GM18861 (cell line): ENCODE data around the gene MMP28.

ENCODE experiments used
- ATAC-seq: cut with Tn5 transposase; IDR thresholded peaks from one replicate; pipeline ENCODE4 v1.9.1; 2021; ENCODE audit not compliant: unreplicated experiment

MMP28 gene

DNA sequence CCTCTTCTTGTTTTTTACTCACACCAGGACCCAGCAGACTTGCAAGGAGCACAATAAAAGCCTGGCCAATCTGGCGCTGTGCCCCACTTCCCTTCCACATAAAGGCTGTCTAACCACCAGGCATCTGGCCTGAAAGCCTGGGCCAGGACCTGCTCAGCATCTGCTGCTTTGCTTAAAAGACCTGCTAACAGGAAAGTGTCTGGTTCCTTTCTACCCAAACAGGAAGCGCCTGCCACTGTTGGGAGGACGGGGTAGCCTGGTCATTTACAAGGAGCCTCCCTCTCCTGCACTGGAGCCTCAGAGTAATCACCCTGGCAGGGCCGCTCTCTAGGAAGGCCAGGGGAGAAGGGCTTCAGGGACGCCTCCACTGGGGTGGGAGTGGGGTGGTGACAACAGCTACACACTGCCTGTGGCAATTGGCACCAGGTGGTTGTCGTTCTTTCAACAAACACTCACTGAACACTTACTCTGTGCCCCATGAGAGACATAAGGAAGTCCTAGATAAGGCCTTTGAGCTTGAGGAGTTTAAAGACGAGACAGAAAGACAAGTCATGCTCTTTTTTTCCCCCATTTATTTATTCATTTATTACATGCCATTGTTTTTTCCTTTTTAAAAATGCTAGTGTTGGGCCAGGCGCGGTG, 6.3 kb upstream of the MMP28 start:
- ATAC-seq = no peak

DNA sequence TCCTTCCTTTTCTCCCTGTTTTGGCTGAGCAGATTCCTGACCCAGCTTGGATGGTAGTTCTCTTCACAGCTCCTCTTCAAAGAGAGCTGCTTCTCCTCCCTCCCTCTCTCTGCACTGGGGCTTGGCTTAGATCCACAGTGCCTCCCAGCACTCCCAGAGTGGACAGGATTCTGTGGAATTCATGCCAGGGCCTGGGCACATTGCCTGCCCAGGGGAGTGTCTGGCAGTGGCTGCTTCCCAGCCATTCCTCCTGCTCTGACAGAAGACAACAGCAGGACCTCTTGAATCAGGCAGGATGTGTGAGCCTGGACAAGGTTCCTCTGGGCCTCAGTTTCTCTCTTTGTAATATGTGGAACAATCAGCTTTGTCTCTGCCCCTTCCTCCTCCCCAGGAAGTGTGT, 4.5 kb upstream of the MMP28 start:
- no peak for ATAC-seq

DNA sequence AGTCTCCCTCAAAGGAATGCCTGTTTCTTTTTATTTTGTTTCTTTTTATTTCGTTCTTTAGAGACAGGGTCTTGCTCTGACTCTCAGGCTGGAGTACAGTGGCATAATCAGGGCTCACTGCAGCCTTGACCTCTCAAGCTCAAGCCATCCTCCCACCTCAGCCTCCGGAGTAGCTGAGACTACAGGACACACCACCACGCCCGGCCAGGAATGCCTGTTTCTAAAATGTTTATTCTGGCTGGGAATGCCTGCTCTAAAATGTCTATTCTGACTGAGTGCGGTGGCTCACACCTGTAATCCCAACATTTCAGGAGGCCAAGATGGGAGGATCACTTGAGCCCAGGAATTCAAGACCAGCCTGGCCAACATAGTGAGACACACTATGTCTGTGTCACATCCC, 2.5 kb upstream of the MMP28 start:
- no peak for ATAC-seq

DNA sequence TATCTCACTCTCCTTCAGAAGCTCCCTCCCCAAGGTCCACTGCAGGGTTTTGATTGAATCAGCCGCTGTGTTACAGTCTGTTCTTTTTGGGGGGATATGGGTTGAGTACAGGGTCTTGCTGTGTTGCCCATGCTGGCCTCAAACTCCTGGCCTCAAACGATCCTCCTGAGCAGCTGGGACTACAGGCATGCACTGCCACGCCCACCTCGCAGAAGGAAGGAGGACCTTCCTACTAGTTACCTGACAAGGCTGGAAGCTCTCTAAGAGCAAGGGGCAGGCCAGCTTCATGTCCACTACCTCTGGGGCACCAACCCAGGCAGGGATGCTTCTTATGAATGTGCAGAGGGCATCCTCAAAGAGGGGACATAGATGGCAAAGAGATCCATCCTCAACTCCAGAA, 1.9 kb upstream of the MMP28 start:
- no peak for ATAC-seq

DNA sequence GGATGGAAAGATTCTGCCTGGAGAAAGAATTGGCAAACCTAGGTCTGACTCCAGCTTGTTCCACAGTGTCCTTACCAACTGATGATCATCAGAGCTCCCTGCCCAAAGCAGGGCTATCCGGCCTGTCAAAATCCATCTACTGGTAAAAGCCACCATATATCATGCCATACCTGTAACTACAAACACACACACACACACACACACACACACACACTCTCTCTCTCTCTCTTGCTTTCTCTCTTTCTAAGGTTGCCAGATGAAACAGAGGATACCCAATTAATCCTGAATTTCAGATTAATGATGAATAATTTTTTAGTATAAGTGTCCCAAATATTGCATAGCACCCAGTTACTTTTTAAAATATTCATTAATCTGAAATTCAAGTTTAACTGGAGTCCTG, 1.5 kb upstream of the MMP28 start:
- no peak for ATAC-seq

DNA sequence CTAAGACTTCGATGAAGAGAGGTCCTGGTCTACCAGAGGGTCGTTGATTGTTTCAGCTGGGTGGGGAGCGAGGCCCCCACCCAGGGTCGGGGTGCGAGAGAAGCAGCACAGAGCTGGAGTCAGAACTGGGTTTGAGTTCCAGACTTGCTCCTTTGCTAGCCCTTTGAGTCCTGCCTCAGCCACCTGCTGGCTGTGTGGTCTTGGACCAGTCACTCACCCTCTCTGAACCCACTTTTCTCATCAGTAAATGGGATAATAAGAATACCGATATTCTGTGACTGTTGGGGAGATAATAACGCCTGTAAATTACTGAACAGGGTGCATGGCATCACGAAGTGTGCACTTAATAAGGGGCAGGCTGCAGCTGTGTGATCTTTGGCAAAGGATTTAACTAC, 427 bp upstream of the MMP28 start:
- ATAC-seq = no peak

DNA sequence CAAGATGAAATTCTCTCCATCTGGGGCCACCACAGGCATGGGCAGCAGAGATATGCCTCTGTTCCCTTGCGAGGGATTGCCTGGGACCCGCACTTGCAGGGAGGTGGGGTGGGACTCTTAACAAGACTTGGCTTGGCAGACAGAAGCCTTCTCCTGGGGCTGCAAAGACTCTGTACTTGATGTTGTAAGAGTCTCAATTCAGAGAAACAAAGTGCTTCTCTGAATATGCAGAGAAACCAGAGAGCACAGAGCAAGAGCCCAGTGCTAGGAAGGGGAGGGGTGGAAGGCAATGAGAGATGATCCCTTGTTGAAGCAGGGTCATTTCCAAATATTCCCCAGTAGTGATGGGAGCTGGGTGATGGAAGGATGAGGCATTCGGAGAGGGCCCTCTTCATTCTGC, 2.2 kb downstream of the MMP28 start:
- no peak for ATAC-seq

DNA sequence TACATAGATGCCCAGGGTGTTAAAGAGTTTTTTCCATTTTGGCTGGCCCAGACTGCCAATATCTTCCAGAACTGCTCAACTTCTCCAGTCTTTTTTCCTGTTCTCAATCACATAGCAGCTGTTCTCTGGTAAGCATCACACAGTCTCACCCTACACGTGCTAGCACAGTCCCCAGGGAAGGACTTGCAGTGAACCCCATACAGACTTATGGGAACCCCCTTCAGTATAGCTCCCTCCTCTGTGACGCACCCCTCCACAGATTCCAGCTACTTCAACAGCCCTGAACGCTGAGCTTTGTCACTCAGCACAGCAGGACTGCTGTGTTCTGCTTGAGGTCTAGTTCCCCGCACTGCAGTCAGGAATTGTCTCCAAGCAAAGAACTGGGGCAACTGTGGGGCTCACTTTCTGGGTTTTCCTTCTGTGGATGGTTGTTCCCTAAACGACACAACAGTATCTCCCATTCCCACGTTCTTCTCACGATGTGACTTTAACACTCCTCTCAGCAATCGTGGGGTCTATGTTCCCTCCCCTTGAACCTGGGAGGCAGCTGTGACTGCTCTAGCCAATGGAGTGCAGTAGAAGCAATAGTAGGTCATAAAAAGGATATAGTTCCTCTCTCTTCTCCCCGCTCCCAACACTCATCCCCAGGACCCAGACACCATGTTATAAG, 3.6 kb downstream of the MMP28 start:
- ATAC-seq = no peak

DNA sequence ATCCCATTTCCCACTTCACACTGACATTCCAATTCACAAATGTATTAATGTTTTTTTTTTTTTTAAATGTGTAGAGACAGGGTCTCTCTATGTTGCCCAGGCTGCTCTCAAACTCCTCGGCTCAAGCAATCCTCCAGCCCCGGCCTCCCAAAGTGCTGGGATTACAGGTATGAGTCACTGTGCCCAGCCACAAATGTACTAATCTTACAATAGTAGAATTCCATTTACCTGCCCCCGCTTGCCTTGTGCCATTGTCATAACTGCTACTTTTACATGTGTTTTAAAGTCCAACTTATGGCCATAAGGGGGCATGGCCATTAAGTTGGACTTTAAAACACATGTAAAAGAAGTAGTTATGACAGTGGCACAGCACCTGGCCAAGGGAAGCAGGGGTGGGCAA, 4.6 kb downstream of the MMP28 start:
- ATAC-seq = no peak

DNA sequence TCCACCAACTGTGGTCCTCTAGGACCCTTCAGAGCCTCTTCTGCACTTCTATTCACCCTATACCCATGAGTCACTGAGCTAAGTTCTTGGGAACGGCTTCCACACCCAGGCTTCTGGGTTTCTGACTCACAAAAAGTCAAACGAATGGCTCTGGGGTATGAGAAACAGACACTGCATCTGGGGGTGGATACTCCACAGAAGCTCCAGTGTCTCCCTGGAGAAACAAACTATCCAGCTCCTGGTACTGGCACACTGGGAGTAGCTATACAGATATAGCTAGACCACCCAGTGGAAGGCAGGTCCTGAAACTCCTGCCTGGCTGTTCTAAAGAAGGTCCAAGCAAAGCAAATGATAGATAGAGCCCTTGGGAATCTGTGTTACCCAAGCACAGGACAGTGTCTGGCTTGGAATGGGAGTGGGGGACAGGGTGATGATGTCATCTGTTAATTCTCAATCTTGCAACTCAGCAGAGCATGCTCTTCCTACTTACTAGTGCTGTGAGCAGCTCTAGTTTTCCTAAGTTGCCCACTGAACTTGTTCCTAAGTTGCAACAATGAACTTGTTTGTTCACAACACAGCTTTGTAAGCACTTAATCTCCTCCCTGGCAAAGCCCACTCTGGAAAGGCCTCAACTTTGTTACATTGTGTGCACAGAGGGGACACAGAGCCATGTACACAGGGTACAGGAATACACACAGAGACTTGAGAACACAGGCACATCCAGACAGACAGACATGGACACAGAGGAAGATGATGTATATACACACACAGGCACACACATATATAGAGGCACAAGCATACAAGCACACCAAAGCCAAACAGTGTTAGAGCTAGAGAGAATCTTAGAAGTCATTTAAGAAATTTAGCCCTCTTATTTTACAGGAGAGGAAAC, 6.7 kb downstream of the MMP28 start:
- ATAC-seq = no peak

DNA sequence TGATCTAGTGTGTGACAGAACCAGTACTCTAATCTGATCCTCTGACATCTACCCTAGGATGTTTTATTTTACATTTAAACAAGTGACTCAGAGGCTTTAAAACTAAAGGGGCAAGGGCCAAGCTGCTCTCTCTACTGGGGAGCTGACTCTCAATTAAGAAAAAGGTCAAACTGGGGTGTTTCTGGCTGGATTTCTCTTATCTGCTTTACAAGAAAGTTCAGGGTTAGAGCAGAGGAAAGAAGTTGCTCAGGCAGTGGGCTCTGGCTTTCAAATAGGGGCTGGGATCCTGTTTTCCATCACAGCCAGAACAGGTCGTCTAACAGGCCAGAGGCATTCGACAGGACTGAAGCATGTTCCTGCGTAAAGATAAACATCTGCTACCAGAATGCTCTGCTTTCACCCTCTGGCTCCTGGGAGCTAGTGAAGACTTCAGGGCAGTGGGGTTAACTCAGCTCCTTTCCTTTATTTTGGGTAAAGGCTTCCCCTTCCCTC, 8.5 kb downstream of the MMP28 start:
- ATAC-seq = no peak

DNA sequence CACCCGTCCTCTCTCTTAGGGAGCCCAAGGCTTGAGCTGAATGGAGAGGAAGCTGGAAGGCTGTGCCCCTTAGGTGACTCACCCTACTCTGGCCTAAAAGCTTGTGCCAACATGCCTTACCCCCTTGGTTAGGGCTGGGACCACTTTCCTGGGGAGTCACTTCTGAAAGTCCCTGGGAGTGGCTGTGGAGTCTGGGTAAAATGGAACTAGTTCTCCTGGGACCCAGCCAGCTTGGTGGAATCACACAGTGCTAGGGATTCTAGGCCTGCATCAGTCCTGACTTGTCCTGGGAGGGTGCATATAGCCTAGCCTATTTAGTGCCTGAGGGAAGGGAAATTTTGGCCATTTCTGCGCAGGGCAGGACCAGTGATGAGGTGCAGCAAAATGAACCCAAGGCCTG, 10.5 kb downstream of the MMP28 start:
- no peak for ATAC-seq

DNA sequence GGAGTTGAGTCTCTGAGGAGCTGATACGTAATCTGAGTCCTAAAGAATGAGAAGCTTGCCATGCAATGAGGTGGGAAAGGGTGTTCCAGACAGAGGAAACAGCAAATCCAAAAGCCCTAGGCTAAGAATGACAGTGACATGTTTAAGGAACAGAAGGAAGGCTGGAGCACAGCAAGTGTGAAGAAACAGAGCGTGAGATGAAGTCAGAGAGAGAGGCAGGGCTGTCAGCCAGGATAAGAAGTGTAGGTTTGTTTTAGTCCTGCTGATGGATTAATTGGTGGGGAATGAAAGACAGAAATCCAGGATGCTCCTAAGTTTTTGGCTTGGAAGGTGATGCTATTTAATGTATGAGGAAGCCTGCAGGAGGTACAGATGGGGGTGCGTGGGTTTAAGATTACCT, 14.5 kb downstream of the MMP28 start:
- ATAC-seq = no peak

DNA sequence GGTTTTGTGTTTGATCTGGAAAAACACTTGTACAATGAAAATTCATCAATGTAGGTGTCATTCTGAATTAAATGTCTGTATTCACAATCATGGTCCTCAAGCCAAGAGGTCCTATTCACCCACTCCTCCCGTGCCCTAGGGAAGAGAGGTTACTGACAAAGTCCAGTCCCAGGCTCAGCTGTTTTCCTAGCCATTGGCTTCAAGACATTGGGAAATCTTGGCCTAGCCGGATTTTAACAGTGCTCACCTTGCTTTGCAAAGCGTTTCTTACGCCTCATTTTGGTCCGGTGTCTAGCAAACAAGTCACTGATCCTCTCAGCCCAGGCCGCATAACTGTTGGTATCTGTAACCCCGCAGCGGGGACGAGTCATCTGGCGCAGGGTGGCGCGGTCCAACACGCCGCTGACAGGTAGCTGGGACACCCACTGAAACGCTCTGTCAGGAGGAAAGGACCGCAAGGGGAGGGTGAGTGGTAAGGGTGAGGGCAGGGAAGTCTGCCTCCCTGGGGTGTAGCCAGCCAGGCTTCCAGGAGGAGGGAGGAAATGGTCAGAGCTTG, 16.7 kb downstream of the MMP28 start:
- no peak for ATAC-seq

DNA sequence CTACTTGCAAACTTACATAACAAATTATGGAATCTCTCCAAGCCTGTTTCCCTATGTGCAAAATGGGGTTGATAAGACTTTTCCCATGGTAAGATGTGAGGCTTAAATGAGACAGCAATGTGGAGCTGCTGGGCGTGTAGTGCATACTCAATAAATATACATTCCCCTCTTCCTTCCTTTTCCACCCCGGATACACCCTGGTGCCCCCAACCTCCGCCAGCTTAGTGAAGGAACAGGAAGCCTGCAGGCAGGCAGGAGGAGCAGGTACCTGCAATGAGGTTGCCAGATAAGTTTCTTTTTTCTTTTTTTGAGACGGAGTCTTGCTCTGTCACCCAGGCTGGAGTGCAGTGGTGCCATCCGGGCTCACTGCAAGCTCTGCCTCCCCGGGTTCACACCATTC, 19.9 kb downstream of the MMP28 start:
- ATAC-seq = no peak

DNA sequence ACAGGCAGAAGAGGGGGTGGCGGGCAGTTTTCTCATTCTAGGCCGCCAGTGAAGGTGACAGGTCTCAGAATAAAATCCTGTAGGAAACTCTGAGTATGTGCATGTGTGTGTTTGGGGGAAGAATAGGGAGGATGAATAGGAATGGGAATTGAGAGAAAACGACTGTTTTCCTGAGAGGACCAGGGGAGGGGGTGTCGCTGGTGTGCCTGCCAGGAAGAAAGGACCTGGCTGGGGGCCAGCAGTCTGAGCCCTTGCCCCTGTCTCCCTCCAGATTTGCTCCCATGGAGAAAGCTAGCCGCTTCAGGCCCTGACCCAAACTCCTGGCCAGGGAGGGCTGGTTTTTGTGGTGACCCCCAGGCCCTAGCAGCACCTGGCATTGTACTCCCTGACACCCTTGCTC, 20.4 kb downstream of the MMP28 start:
- no peak for ATAC-seq

DNA sequence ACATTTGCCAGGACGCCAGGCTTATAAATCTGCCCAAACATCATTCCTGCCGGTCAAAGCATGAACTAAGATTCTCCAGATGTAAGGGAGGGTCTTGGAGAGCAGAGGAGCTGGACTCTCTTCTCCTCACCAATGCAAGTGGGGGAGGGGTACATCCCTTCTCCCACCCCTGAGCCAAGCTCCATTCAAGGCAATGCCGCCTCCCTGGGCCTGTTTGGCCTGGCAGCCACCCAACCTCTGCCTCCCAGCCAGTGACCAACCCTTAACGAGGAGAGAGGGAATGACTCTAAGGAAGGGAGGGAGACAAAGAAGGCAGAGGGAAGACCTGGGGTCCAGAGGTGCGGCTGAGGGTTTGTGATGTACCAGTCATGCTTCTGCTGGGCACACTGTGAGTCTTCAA, 20.9 kb downstream of the MMP28 start:
- no peak for ATAC-seq

DNA sequence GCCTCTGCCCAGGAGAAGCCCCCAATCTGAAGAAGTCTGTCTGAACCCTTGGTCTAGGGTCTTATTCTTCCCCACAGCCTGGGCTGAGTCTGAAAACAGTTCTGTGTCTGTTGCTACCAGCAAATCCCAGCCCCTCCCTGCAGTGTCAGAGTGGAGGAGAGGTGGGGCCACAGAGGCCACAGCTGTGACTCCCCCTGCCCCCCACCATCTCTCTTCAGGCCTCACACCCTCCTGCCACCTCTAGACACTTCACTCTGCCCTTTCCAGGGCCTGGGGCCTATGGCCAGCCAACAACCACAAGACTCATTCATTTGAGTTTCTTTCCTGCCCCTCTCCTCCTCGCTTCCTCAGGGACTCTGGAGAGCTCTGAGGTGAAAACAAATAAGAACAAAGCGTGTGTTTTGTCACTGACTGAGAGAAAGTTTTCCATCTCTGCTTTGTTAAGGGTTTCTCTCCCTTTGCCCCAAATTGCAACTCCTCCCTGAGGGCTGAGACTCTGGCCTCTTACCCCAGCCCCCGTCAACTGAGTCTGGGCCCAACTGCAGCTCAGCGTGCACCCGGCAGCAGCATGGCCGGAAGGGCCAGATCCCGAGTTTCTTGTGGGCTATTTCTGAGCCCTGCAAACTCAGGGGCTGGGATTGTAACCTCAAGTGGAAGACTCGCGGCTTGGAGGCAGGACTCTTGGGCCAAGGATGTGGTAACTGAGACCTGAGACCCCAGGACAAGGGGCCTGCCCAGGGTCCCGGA, 21.6 kb downstream of the MMP28 start:
- no peak for ATAC-seq

DNA sequence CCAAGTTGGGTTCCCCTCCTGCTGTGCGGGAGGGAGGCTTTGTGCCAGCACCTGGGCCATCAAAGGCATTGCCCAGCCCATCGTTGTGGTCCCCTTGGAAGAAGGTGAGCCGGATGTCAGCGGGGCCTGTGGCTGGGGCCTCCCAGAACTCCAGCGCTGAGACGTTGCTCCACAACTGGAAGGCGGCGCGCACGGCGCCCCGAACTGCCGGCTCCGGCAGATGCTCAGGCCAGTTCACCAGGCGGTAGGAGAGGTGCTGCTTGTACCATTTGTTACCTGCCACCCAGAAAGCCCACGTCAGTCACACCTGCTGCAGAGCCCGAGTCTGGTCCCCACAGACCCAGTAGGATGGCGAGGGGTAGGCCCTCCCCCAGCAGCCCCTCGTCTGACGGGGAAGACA, 22.3 kb downstream of the MMP28 start:
- ATAC-seq = no peak

DNA sequence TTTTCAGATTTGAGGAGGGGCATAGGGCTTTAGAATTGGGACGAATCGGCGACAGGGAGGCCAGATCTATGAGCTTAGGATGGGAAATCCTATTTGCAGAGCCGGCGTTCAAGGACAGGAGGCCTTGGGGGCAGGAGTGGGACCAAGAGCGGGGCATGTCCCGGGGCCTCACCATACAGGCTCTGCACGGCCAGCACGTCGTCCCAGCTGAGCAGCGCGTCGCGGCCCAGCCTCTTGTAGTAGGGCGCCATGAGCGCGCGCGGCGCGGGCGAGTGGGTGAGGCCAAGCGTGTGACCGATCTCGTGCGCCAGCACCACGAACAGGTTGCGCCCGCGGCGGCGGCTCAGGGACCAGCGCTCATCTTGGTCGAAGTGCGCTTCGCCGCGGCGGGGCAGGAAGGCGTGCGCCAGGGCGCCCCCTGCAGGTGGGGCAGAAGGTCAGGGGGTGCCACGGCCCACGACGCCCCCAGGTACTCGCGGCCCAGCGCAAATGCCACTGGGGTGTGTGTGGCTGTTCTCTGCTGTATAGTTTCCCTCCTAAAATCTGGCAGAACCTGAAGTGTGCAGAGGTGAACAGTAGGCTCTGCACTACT, 25.4 kb downstream of the MMP28 start:
- no peak for ATAC-seq

DNA sequence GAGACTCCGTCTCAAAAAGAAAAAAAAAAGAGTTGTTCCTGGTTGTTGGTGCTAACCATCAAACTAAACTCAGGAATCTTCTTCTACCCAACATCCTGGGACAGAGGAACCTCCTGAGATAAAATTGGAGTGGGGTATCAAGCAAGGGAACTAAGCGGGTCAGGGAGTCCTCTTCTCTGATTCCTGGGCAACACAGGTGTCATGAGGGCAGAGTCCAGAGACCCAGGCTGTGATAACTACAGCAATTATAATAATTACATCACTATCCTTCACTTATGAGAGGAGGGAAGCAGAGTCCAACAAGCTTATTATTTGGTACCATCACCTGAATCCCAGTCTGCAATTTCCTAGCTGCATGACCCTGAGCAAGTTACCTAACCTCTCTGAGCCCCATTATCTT, 26.6 kb downstream of the MMP28 start:
- no peak for ATAC-seq
